Kidney epithelial cell (primary cell): ENCODE results near the gene PGAP2. TPM values are rescaled to one million over a fixed set of nuclear protein-coding genes. Genes with fewer than 3 reads are reported as not detected.
"Not testable (repeated sequence)": the region's sequence is repeated elsewhere in the genome, so short reads cannot be mapped to it uniquely, and the experiment has no call there.

Source experiments
- DNase-seq: peaks from one replicate; pipeline ENCODE4 v3.0.0-alpha.2; 2010; ENCODE audit warnings: low read depth
- H3K27me3 ChIP-seq: 2 replicates; pipeline ENCODE4 v1.6.0; 2011; ENCODE audit warnings: low read length; ENCODE audit not compliant: control insufficient read depth, insufficient read depth
- H3K36me3 ChIP-seq: 2 replicates; pipeline ENCODE4 v1.5.1; 2011; ENCODE audit warnings: low read length; ENCODE audit not compliant: control insufficient read depth, insufficient read depth
- H3K4me3 ChIP-seq: 2 replicates; pipeline ENCODE4 v1.5.1; 2011; ENCODE audit warnings: low read depth, mild to moderate bottlenecking, control low read depth, low read length
- CTCF ChIP-seq: IDR thresholded peaks from 2 replicates; pipeline ENCODE4 v1.5.1; 2011; ENCODE audit warnings: mild to moderate bottlenecking, moderate library complexity, low read length, control low read depth, inconsistent platforms; ENCODE audit not compliant: insufficient read depth, poor library complexity, severe bottlenecking
- total RNA-seq: library from RNA; depleted of rRNA; stranded (reverse); fragments of >200 nt; gene quantifications from 2 replicates; pipeline ENCODE4 v1.2.3, GENCODE V29; 2015

Gene PGAP2
- total RNA-seq = 20.3 and 20.6 TPM in 2 replicates

- peak; percentile 82 for TF ChIP-seq CTCF
- H3K36me3 ChIP-seq = no peaks in the 10 kb centered on the region
- H3K4me3 ChIP-seq = peak within 1 kb of the TSS; percentile 65
- H3K27me3 ChIP-seq = no peaks in the 10 kb centered on the region
- no peak for DNase-seq
Measured at GRCh38 chr11:3807909-3808860, at the start of gene PGAP2. Gene PGAP2, plus strand, starts transcription at chr11:3808560. Its CDS starts 2,700 bp downstream, at chr11:3811260.

- no peak for TF ChIP-seq CTCF
- no peak overlapping the region for H3K4me3 ChIP-seq
- H3K36me3 ChIP-seq = no peaks in the 10 kb centered on the region
- DNase-seq = no peak
- no peaks in the 10 kb centered on the region for H3K27me3 ChIP-seq
Measured at GRCh38 chr11:3764266-3764665, 44.1 kb upstream of the PGAP2 start.

GRCh38 chr11:3766836-3767235 lies 41.5 kb upstream of the PGAP2 start:
- H3K36me3 ChIP-seq, H3K27me3 ChIP-seq, DNase-seq, H3K4me3 ChIP-seq: not testable (repeated sequence)

GRCh38 chr11:3767536-3767935 lies 40.8 kb upstream of the PGAP2 start:
- TF ChIP-seq CTCF = no peak
- DNase-seq = no peak
- no peaks in the 10 kb centered on the region for H3K36me3 ChIP-seq
- H3K4me3 ChIP-seq = no peak overlapping the region
- H3K27me3 ChIP-seq = no peaks in the 10 kb centered on the region

- peaks cover under 1% of the 10 kb centered on the region for H3K36me3 ChIP-seq
- TF ChIP-seq CTCF = no peak
- H3K4me3 ChIP-seq = no peak overlapping the region
- no peak for DNase-seq
- no peaks in the 10 kb centered on the region for H3K27me3 ChIP-seq
Measured at GRCh38 chr11:3773180-3773579, 35.2 kb upstream of the PGAP2 start.

- no peak for DNase-seq
- TF ChIP-seq CTCF = no peak
- no peak overlapping the region for H3K4me3 ChIP-seq
- no peaks in the 10 kb centered on the region for H3K27me3 ChIP-seq
- H3K36me3 ChIP-seq = peaks cover 5% of the 10 kb centered on the region
Measured at GRCh38 chr11:3775736-3776406, 32.5 kb upstream of the PGAP2 start.
